D721Med (cell line): Measurements from ENCODE around the gene SCAF8.
A peak's percentile ranks its signal among the peaks of the same experiment; 100 is the strongest.

Experiments used
- DNase-seq: peaks from one replicate; pipeline ENCODE4 v3.0.0; 2011; ENCODE audit warnings: low spot score; ENCODE audit not compliant: insufficient read length
- FAIRE-seq: peaks from 2 replicates; lab custom pipeline; 2011; peaks lifted over from hg19 to GRCh38; lab: Jason Lieb, UNC
- TF ChIP-seq, protein P1 (sequence below): IDR thresholded peaks from 2 replicates; pipeline ENCODE4 v1.5.1; 2012; ENCODE audit warnings: mild to moderate bottlenecking, control low read depth; ENCODE audit not compliant: insufficient read depth; ENCODE audit errors: missing control alignments

The SCAF8 gene

GRCh38 chr6:154749341-154749740 lies 16.1 kb downstream of the SCAF8 start:
- DNase-seq (no peak), FAIRE-seq (no peak)
- TF ChIP-seq, protein P1, sequence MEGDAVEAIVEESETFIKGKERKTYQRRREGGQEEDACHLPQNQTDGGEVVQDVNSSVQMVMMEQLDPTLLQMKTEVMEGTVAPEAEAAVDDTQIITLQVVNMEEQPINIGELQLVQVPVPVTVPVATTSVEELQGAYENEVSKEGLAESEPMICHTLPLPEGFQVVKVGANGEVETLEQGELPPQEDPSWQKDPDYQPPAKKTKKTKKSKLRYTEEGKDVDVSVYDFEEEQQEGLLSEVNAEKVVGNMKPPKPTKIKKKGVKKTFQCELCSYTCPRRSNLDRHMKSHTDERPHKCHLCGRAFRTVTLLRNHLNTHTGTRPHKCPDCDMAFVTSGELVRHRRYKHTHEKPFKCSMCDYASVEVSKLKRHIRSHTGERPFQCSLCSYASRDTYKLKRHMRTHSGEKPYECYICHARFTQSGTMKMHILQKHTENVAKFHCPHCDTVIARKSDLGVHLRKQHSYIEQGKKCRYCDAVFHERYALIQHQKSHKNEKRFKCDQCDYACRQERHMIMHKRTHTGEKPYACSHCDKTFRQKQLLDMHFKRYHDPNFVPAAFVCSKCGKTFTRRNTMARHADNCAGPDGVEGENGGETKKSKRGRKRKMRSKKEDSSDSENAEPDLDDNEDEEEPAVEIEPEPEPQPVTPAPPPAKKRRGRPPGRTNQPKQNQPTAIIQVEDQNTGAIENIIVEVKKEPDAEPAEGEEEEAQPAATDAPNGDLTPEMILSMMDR, result no peak

GRCh38 chr6:154751011-154751800 lies 18.0 kb downstream of the SCAF8 start:
- TF ChIP-seq, protein P1, result no peak
- no peak for DNase-seq
- peak; percentile 56 for FAIRE-seq

- TF ChIP-seq, protein P1, result no peak
- FAIRE-seq (peak; percentile 78), DNase-seq (no peak)
These were observed 18.8 kb downstream of the SCAF8 start for GRCh38 chr6:154752022-154752421.

DNA sequence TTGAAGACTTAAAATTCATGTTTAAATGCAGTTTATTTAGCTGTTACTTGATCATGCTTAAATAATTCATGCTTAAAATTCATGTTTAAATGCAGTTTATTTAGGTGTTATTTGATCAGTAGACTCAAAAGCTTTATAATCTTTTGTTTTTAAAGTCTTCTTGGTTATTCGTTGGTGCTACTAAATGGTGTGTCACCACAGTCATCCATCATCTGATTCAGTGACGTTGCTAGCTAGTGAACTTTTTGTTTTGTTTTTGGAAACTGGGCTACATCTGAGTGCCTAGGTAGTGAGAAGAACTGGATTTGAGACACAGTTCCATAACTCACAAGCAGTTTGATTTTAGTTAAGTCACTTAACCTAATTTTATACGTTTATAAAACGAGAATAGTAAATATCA lies 20.9 kb downstream of the SCAF8 start:
- TF ChIP-seq, protein P1, result no peak
- no peak for DNase-seq
- no peak for FAIRE-seq

DNA sequence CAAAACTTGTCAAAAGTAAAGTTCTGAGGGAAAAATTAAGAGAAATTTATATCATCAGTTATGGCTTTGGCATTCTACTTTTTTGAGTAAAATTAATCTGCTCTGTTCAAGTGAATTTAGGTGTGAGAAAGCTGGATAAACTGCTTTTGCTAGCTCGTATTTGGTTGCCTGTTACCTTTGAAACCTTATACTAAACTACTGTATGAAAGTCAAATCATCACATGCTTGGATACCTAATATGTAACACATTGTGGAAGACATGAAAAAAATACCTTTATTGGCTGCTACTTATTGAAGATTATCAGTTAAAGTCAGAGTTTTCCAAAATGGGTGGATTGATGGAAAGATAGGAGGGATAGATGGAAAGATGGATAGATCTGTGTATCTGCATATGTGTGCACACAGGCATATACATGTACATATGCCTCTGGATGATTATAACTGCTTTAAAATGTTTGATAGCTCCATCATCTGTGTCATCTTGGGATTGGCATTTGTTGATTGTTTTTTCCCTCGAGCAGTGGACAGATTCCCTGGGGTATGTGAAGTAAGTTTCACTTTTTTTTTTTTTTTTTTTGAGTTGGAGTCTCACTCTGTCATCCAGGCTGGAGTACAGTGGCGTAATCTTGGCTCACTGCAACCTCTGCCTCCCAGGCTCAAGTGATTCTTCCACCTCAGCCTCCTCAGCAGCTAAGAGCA lies 24.3 kb downstream of the SCAF8 start:
- DNase-seq, result no peak
- FAIRE-seq, result no peak
- TF ChIP-seq, protein P1, result no peak

DNA sequence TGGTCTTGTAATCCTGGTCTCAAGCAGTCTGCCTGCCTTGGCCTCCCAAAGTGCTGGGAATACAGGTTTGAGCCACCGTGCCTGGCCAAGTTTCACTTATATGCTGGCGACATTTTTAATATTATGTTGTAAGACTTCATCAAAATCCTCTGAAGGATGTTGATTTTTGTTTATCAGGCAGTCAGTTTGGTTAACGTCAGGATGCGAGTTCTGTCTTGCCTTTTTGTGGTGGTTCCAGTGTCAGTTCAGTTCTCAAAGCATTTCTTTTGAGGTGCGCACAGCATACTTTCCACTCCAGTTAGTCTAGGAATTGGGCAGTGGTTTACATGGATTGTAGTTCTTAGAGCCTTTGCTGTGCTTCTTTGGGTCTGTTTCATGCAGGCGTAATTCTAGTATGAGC lies 24.9 kb downstream of the SCAF8 start:
- FAIRE-seq (no peak), DNase-seq (no peak)
- TF ChIP-seq, protein P1, result no peak

DNA sequence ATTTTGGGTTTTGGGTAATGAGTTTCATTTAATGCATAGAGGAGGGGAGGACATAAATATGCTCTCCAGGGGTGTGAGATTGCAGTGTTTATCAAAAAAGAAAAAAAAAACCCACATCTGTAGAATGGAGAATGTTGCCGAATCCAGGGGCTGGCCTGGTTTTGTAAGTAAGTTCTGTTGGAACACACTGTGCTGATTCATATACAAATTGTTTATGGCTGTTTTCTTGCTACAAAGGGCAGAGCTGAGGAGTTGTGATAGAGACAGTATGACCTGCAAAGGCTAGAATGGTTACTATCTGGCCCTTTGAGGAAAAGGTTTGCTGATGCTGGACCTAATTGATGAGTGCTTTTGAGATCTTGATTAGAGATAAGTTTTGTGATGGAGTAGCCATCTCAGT lies 30.4 kb downstream of the SCAF8 start:
- DNase-seq, result no peak
- peak; percentile 11 for FAIRE-seq
- TF ChIP-seq, protein P1, result no peak
